Measurements from ENCODE around the gene ITIH3.
"Not testable (repeated sequence)": the region's sequence is repeated elsewhere in the genome, so short reads cannot be mapped to it uniquely, and the experiment has no call there.

ITIH3 gene, protein sequence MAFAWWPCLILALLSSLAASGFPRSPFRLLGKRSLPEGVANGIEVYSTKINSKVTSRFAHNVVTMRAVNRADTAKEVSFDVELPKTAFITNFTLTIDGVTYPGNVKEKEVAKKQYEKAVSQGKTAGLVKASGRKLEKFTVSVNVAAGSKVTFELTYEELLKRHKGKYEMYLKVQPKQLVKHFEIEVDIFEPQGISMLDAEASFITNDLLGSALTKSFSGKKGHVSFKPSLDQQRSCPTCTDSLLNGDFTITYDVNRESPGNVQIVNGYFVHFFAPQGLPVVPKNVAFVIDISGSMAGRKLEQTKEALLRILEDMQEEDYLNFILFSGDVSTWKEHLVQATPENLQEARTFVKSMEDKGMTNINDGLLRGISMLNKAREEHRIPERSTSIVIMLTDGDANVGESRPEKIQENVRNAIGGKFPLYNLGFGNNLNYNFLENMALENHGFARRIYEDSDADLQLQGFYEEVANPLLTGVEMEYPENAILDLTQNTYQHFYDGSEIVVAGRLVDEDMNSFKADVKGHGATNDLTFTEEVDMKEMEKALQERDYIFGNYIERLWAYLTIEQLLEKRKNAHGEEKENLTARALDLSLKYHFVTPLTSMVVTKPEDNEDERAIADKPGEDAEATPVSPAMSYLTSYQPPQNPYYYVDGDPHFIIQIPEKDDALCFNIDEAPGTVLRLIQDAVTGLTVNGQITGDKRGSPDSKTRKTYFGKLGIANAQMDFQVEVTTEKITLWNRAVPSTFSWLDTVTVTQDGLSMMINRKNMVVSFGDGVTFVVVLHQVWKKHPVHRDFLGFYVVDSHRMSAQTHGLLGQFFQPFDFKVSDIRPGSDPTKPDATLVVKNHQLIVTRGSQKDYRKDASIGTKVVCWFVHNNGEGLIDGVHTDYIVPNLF

DNA sequence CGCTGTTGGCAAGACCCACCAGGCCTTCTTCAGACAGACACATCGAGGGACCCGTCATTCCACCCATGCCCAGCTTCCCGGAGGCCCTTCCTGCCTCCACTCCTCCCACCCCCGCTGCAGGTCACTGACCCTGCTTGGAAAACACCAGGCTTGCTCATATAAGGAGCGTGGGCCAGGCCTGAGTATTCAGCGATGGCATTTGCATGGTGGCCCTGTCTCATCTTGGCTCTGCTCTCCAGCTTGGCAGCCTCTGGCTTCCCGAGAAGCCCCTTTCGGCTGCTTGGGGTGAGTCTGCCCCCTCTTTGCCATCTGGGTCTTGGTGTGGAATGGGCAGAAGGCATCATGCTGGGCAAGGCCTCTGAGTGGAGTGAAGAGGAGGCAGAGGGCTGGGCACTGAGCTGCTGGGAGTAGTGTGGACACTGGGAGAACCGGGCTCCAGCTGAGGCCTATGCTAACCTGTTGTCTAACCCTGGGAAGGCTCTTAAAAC lies at the start of gene ITIH3:
TSS of gene ITIH3 (plus strand) at position 185 of the 488 bp plus-strand sequence. CDS start at position 193, 8 bp downstream.
- DNase-seq (ENCODE audit: low spot score) = no peak

DNA sequence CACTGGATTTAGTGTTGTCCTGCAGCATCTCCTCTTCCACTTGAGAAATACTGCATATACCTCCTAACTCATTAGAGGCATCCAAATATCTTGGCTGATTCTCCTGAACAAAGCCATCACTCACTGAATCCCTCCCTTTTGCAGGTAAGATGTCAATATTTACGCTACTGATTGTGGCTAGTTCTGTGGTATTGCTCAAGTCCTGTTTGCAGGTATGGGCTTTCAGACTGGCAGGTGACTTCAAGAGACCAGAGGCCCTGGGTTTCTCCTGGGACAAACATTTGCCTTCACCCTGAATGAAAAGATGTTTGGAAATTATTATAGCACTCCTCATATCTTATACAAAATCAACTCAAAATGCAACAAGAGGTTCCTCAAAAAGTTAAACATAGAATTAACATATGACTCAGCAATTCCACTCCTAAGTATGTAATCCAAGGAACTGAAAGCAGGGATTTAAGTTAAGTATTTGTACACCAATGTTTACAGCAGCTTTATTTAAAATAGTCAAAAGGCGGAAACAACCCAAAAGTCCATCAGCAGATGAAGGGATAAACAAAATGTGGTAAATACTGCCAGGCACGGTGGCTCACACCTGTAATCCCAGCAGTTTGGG lies 42.4 kb upstream of the ITIH3 start:
- DNase-seq (ENCODE audit: low spot score) = no peak

DNA sequence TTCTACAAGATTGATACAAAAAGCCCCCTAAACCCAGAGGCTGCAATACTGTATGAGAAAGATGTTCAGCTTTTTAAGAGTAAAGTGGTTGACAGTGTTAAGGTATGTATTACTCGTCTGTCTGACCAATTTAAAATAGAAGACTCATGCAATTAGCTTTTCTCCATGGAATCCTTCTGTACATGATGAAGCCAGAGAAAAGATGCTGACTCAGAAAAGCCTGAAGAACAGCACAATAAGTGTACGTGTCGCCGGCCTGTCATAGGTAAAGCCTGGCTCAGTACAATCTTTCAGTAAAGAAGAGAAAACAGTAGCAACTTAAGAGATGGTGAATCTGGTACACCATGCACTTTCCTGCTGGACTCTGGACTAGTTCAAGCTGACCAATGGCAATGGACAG lies 40.2 kb upstream of the ITIH3 start:
- DNase-seq (ENCODE audit: low spot score) = no peak

DNA sequence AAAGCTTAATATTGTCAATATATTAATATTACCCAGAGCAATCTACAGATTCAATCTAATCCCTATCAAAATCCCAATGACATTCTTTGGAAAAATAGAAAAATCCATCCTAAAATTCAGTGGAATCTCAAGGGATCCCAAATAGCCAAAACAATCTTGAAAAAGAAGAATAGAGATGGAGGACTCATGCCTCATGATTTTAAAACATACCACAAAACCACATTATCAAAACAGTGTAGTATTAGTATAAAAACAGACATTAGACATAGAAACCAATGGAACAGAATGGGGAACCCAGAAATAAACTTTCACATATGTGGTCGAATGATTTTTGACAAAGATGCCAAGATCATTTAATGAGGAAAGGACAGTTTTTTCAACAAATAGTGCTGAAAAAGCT lies 38.5 kb upstream of the ITIH3 start:
- DNase-seq (ENCODE audit: low spot score) = no peak

DNA sequence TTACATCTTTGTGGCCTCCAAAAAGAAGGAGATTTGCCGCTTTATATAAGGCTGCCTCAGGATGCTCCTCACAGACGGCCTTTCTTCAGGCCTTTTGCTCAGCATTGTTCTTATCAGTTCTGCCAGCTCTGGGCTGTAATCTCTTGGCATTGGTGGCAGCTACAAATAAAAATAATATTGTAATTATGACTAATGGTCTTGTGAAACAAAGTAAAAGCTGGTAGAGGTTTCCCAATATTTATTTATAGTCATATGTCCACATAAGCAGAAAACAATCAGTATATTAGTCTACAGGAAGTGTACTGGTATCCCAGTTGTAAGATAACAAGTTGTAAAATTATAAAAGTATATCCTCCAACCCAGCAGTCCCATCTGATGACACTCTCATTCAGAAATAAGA lies 31.1 kb upstream of the ITIH3 start:
- no peak for DNase-seq (ENCODE audit: low spot score)

DNA sequence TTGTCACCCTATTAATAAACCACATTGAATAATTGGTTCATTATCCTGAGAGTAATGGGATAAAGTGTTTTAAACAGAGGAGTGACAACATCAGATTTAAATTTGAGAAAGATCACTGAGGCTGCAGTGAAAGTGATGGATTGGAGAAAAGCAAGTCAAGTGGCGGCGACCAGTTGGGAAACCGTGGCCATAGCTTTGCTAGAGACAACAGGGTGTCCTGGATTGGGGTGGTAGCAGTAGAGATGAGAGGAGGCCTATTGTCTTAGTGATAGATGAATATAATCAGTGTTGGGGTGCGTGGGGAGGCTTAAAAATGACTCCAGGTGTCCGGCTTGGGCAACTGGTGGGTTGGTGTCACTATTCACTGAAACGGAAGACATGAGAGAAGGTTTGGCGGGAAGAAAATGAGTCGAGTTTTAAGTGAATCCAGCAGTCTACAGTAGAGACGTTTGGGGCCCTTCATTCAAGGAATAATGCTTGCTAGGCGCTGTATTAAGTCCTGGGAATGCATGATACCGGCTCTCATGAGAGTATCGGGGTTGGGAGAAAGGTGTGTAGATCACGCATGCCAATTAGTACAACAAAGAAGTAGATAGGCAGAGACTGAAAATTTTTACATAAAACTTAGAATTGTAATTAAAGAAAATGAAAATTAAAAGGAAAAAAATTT lies 24.7 kb upstream of the ITIH3 start:
- DNase-seq (ENCODE audit: low spot score) = peak; percentile 29

DNA sequence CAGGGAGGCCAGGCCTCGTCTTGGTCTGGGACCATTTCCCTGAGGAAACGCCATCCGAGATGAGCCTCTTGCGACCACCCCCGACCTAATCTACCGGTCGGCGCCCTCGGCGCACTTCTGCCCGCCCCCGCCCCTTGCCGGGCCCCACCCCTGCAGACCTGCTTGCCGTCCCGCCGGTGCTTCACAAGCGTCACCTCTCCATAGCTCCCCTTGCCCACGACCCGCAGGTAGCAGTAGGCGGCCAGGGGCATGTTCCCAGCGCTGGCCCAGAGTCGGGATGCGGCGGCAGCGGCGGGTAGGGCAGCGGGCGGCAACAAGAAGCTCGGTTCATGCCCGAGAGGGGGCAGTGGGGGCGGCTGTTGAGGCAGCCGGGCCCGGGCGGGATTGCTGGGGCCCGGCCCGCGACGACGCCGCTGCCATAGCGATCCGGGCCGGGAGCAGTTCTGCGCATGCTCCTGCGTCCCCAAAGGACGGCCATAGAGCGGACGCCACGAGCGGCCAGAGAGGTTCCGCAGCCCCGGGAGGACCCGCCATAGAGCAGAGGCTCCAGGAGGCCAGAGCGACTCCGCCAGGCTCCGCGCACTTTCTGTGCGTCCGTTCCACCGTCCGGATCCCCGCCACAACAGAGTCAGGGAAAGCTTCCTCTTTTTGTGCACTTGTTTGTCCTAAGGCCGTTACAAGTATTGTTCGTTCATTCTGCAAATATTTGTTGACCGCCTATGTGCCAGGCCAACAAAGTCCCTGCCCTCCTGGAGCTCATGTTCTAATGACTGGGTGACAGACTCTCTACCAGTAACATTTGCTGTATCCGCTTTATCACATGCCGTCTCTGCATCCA lies 23.9 kb upstream of the ITIH3 start, which contains the start of gene NEK4:
TSS of gene NEK4 (minus strand) at position 445 of the 838 bp plus-strand sequence. CDS start at position 251, 194 bp downstream.
- peak; percentile 98 for DNase-seq (ENCODE audit: low spot score)

DNA sequence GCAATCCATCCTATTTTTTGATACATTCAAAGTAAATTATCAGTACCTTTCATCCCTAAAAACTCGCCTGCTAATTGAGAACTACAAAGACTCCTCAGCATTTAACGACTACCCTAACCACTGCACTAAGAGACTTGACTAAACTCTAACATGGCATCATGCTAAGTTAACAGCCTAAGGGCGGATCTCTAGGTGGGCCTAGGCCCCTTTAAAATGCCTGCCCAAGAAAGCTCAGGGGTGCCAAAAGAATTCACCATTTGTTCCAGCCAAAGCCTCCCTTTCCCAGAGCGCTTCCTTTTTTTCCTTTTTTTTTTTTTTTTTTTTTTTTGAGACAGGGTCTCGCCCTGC lies 23.3 kb upstream of the ITIH3 start:
- DNase-seq (ENCODE audit: low spot score) = peak; percentile 30

DNA sequence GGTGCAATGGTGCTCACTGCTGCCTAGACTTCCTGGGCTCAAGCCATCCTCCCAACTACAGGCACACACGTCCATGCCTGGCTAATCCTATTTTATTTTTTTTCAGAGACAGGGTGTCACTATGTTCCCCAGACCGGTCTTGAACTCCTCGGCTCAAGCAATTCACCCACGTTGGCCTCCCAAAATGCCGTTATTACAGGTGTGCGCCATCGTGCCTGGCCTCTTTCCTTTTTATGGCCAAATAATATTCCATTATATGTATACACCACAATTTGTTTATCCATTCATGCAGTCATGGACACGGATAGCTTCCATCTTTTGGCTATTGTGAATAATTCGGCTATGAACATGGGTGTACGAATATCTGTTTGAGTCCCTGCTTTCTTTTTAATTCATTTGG lies 22.9 kb upstream of the ITIH3 start:
- DNase-seq (ENCODE audit: low spot score) = no peak

DNA sequence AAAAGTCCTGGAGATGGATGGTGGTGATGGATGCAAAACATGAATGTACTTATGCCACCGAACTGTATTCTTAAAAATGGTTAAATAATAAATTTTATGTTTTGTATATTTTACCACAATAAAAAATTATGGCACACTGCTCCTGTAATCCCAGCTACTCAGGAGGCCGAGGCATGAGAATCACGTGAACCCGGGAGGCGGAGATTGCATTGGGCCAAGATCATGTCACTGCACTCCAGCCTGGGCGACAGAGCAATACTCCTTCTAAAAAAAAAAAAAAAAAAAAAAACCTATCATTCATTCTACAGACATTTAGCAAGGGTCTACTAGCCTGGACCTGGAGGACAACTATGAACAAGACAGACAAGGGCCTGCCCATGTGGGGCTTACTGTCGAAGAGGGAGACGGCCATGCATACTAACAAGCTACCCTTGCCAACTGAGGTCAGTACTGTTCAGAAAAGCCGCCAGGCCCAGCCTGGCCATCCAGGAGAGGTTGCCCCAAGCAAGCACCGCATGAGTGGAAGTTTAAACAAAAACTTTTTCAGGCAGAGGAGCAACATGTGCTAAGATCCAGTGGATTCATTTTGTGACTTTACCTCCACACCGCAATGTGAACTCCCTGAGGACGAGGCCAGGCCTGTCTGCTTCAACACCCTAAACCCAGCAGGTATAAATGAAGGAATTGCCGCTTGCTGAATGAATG lies 21.1 kb upstream of the ITIH3 start:
- DNase-seq (ENCODE audit: low spot score) = no peak

DNA sequence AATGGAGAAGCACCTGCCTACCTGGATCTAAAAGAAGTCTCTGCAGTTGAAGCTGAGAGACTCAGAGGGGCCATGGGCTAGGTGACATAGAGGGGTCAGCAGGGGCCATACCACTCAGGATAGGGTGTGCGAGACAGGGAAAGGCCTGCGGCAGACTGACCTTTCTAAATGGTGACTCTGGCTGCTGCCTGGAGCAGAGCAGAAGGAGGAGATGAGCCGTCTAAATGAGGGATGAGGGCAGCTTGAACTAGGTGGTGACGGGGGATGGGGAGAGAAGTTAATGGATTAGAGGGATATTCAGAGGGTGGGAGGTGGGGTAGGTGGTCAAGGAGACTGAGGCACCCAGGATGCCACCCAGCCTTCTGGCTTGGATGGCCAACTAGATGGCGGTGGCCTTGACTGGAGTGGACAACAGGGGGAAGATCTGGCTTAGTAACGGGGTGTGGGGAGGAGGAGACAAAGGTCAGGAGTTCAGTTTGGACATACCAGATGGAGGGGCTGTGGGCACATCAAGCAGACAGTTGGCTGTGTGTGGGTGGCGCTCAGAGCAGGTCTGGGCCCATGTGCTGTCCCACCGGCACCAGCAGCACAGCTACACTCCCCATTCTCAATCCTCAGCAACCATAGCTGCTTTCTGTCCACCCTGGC lies 20.4 kb upstream of the ITIH3 start:
- DNase-seq (ENCODE audit: low spot score) = no peak

DNA sequence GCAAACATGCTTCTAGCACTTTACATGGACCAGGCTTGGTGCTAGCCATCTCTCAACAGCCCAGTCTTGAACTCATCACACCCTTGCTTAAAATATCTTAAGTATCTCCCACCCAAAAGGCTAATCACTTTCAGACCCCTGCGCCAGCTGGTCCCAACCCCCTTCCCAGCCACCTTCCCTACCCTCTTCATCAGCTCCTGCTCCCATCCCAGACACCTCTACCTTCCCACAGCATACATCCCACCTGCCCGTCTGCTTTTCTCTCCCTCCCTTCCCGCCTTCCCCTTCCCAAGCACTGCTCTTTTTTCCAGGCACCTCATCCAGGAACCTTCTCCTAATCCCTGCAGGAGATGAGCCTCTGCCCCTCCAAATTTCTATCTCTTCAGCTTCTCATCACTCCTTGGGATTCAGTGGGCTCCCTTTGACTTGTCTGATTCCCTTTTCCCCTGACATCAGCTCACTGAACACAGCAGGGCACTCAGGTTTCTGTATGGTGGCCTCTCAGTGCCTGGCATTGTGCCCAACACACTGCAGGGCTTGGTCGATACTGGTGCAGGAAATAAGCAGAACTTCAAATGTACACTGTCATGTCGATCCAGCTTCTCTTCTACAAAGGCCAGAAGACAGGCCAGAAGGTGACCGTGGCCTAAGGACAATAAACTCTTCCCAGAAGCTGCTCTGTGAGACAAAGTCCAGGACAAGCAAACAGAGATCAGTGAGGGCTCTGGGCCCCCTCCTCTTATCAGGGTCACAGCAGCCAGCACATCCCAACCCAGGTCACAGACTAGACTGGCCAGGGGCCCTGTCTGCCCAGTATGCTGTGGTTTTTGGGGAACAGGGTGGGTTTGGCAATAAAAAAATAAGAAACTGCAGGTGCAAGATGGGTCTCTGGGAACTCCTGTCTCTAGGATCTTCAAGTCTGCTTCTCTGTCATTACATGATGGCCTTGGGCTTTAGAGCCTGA lies 19.4 kb upstream of the ITIH3 start:
- DNase-seq (ENCODE audit: low spot score) = no peak

DNA sequence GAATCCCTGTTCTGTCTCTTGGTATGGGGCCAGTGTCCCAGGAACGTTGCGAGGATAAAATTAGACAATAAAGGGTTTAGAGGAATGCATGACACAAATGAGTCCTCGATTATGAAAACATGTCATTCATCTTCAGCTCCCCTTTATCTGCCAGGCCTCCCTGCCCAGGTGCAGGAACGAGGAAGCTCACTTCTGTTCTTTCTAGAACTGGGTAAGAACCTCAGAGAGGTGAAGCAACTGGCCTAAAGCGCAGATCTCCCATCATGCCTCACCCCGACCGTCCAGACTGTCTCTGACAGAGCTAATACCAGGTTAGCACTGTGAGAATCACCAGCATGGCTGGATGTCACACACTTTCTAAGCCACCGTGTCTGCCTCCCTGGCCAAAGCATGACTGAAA lies 18.7 kb upstream of the ITIH3 start:
- DNase-seq (ENCODE audit: low spot score) = no peak

DNA sequence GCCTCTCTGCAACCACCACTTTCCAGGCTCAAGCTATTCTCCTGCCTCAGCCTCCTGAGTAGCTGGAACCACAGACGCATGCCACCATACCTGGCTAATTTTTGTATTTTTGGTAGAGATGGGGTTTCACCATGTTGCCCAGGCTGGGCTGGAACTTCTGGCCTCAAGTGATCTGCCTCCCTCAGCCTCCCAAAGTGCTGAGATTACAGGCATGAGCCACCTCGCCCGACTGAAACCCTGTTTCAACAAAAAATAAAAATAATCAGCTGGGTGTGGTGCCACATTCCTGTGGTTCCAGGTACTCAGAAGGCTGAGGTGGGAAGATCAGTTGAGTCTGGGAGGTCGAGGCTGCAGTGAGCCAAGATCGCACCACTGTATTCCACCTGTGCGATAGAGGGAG lies 18.1 kb upstream of the ITIH3 start:
- not testable (repeated sequence) for DNase-seq (ENCODE audit: low spot score)

DNA sequence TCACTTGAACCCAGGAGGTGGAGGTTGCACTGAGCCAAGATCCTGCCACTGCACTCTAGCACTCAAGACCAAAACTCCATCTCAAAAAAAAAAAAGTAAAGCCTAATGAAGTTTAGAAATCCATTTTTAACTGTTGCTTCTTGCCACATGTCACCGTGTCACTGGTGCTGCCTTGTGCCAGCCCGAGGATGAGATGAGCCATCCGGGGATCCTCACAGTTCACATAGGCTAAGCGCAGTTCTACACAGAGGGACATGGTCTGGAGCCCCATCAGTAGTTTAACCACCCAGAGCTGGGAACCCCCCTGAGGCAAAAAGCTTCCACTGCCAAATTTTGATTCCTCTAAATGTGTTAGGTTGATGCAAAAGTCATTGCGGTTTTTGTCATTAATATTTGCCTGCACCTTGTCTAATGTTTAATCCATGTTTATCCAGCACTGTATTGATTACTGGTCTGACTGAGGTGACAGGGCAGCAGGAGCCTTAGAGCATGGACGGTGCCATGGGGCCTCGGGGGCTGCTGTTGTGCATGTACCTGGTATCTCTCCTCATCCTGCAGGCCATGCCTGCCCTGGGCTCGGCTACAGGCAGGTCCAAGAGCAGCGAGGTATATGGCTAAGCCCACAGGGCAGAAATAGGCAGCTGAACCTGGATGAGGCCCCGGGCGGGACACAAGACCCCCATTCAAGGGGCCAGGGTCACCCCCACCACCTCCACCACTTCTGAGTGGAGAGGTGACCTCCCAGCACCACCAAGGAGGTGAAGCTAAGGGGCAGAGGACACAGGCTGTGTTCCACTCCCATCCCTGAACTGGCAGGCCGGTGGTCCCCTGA lies 17.3 kb upstream of the ITIH3 start, which contains the start of gene ITIH1:
TSS of gene ITIH1 (plus strand) at position 473 of the 832 bp plus-strand sequence. CDS start at position 490, 17 bp downstream.
- peak; percentile 17 for DNase-seq (ENCODE audit: low spot score)

DNA sequence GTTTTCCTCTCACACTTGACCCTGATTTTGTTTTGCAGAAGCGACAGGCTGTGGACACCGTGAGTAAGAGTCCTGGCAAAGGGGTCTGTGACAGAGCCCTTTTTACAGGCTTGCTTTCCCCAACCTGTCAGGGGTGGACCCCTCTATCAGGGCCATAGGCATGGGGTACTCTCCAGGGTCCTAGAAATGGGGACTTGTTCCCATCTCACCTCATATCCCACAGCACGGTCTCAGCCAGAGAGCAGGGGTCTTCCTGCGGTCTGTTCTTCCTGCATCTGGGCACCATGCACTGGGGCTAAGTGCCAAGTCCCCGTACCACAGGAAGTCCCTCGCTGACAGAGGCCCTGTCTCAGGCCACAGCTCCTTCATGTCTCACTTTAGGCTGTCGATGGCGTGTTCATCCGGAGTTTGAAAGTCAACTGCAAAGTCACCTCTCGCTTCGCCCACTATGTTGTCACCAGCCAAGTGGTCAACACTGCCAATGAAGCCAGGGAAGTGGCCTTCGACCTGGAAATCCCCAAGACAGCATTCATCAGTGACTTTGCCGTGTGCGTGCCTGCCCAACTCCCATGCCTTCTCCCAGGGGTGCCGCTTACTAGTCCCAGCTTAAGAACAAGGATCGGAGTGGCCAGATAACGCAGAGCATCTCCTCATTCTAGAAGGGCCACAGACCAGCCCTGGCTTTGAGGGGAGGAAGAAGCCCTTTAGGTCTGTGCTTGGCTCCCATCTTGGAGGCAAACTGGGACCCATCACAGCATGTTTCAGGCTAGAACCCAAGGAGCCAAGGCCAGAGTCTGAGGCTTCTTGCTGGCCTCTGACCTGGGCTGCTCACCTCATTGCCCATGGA lies 16.4 kb upstream of the ITIH3 start:
- DNase-seq (ENCODE audit: low spot score) = no peak
